Measurements from ENCODE around the gene C11orf21.

C11orf21 gene

GRCh38 chr11:2307501-2308331 lies 6.0 kb upstream of the C11orf21 start:
- DNase-seq, result no peak

- no peak for DNase-seq
Observed at GRCh38 chr11:2306877-2307500, 5.3 kb upstream of the C11orf21 start.

- DNase-seq, result no peak
Observed at GRCh38 chr11:2306452-2306823, 4.7 kb upstream of the C11orf21 start.

- no peak for DNase-seq
Observed at GRCh38 chr11:2305788-2306451, 4.2 kb upstream of the C11orf21 start.

GRCh38 chr11:2305140-2305778 lies 3.5 kb upstream of the C11orf21 start:
- peak; percentile 80 for DNase-seq

GRCh38 chr11:2304506-2305139 lies 2.9 kb upstream of the C11orf21 start:
- DNase-seq, result peak; percentile 31

- peak; percentile 93 for DNase-seq
Observed at GRCh38 chr11:2303627-2304505, 2.1 kb upstream of the C11orf21 start.

GRCh38 chr11:2302896-2303626 lies 1.3 kb upstream of the C11orf21 start:
- peak; percentile 74 for DNase-seq

GRCh38 chr11:2302306-2302895 lies 683 bp upstream of the C11orf21 start:
- peak; percentile 83 for DNase-seq

GRCh38 chr11:2300936-2301630 lies 635 bp downstream of the C11orf21 start:
- DNase-seq, result peak; percentile 20

GRCh38 chr11:2300290-2300935 lies 1.3 kb downstream of the C11orf21 start:
- peak; percentile 19 for DNase-seq

GRCh38 chr11:2299773-2300172 lies 1.9 kb downstream of the C11orf21 start:
- DNase-seq, result no peak

GRCh38 chr11:2298795-2299761 lies 2.6 kb downstream of the C11orf21 start:
- no peak for DNase-seq

- DNase-seq, result no peak
Observed at GRCh38 chr11:2298131-2298794, 3.5 kb downstream of the C11orf21 start.

GRCh38 chr11:2297623-2298030 lies 4.1 kb downstream of the C11orf21 start:
- DNase-seq, result no peak

- no peak for DNase-seq
Observed at GRCh38 chr11:2296913-2297622, 4.7 kb downstream of the C11orf21 start.
